ENCODE measurements around the gene CNTFR. TPM values are rescaled to one million over a fixed set of nuclear protein-coding genes. Genes with fewer than 3 reads are reported as not detected.

Gene CNTFR
- total and polyA plus RNA-seq, 4 donors: 0.75 to 3.3 (median 2.0) TPM

GRCh38 chr9:34566322-34566721 is 23.2 kb downstream of the CNTFR start:
- WGBS: 90% methylated on average over 8 of the region's 8 CpGs
- DNase-seq (ENCODE audit: low spot score): no peak
- Histone ChIP-seq H3K4me1 (ENCODE audit: control insufficient read depth in 4 of 4, insufficient read depth in 4 of 4, low read length in 3 of 4) (peaks cover 0 to 6% (median 3%) of the 10 kb centered on the region in 4 donors), H3K36me3 (ENCODE audit: control insufficient read depth in 4 of 4, insufficient read depth in 3 of 4, low read depth in 1 of 4, low read length in 3 of 4) (peaks cover 0 to 4% (median 0%) of the 10 kb centered on the region in 4 donors), H3K27me3 (ENCODE audit: control insufficient read depth in 4 of 4, insufficient read depth in 4 of 4, low read length in 3 of 4) (no peaks in the 10 kb centered on the region), H3K9me3 (ENCODE audit: control insufficient read depth in 4 of 4, low read length in 3 of 4) (no peaks in the 10 kb centered on the region), H3K9ac (ENCODE audit: low read depth in 1 of 2, low read length in 2 of 2) (no peak overlapping the region), H3K4me3 (ENCODE audit: low read depth in 1 of 3, low read length in 3 of 3) (no peak overlapping the region), H3K27ac (ENCODE audit: low read depth in 1 of 2, low read length in 2 of 2) (no peak overlapping the region)
- no peak for TF ChIP-seq FOXA1 (IDR thresholded peaks at IDR 0.05)

GRCh38 chr9:34565856-34566255 is 23.7 kb downstream of the CNTFR start:
- 77% methylated on average over 8 of the region's 8 CpGs for WGBS
- H3K9me3 ChIP-seq (ENCODE audit: control insufficient read depth in 4 of 4, low read length in 3 of 4): no peaks in the 10 kb centered on the region
- peaks cover 0 to 4% (median 0%) of the 10 kb centered on the region in 4 donors for H3K36me3 ChIP-seq (ENCODE audit: control insufficient read depth in 4 of 4, insufficient read depth in 3 of 4, low read depth in 1 of 4, low read length in 3 of 4)
- H3K27me3 ChIP-seq (ENCODE audit: control insufficient read depth in 4 of 4, insufficient read depth in 4 of 4, low read length in 3 of 4): no peaks in the 10 kb centered on the region
- DNase-seq (ENCODE audit: low spot score): no peak
- no peak overlapping the region for H3K9ac ChIP-seq (ENCODE audit: low read depth in 1 of 2, low read length in 2 of 2)
- TF ChIP-seq GABPA (IDR thresholded peaks at IDR 0.05 in 1 of 2, conservative IDR thresholded peaks at IDR 0.05 in 1 of 2) (no peak), JUND (IDR thresholded peaks at IDR 0.05) (no peak), RXRA (IDR thresholded peaks at IDR 0.05) (no peak), ATF3 (IDR thresholded peaks at IDR 0.05) (no peak), FOXA2 (IDR thresholded peaks at IDR 0.05) (no peak), NR2F2 (IDR thresholded peaks at IDR 0.05) (no peak), EGR1 (IDR thresholded peaks at IDR 0.05; ENCODE audit: low read depth in 2 of 2) (no peak), MAX (IDR thresholded peaks at IDR 0.05) (no peak), TAF1 (conservative IDR thresholded peaks at IDR 0.05) (no peak), RAD21 (IDR thresholded peaks at IDR 0.05) (no peak), ZBTB33 (IDR thresholded peaks at IDR 0.05) (no peak)
- no peak overlapping the region for H3K27ac ChIP-seq (ENCODE audit: low read depth in 1 of 2, low read length in 2 of 2)
- H3K4me1 ChIP-seq (ENCODE audit: control insufficient read depth in 4 of 4, insufficient read depth in 4 of 4, low read length in 3 of 4): peaks cover 0 to 1% (median under 1%) of the 10 kb centered on the region in 4 donors
- no peak overlapping the region for H3K4me3 ChIP-seq (ENCODE audit: low read depth in 1 of 3, low read length in 3 of 3)

GRCh38 chr9:34564617-34565016 is 24.9 kb downstream of the CNTFR start:
- H3K27me3 ChIP-seq (ENCODE audit: control insufficient read depth in 4 of 4, insufficient read depth in 4 of 4, low read length in 3 of 4): no peaks in the 10 kb centered on the region
- peaks cover 0 to 4% (median 0%) of the 10 kb centered on the region in 4 donors for H3K36me3 ChIP-seq (ENCODE audit: control insufficient read depth in 4 of 4, insufficient read depth in 3 of 4, low read depth in 1 of 4, low read length in 3 of 4)
- no peak overlapping the region for H3K4me3 ChIP-seq (ENCODE audit: low read depth in 1 of 3, low read length in 3 of 3)
- 92% methylated on average over 16 of the region's 16 CpGs for WGBS
- H3K4me1 ChIP-seq (ENCODE audit: control insufficient read depth in 4 of 4, insufficient read depth in 4 of 4, low read length in 3 of 4): peaks cover 0 to 7% (median 2%) of the 10 kb centered on the region in 4 donors
- TF ChIP-seq GABPA (IDR thresholded peaks at IDR 0.05 in 1 of 2, conservative IDR thresholded peaks at IDR 0.05 in 1 of 2) (no peak), JUND (IDR thresholded peaks at IDR 0.05) (no peak), EGR1 (IDR thresholded peaks at IDR 0.05; ENCODE audit: low read depth in 2 of 2) (no peak), MAX (IDR thresholded peaks at IDR 0.05) (no peak)
- H3K9me3 ChIP-seq (ENCODE audit: control insufficient read depth in 4 of 4, low read length in 3 of 4): no peaks in the 10 kb centered on the region
- no peak for DNase-seq (ENCODE audit: low spot score)
- no peak overlapping the region for H3K27ac ChIP-seq (ENCODE audit: low read depth in 1 of 2, low read length in 2 of 2)
- H3K9ac ChIP-seq (ENCODE audit: low read depth in 1 of 2, low read length in 2 of 2): no peak overlapping the region

All from liver (tissue), 9 donors.